Activated CD8-positive, alpha-beta memory T cell treated with anti-CD3 and anti-CD28 coated beads, Interleukin-2, amount 50 U/mL, for 24 hours (primary cell): Measurements from ENCODE around the gene SLC50A1.
A peak's percentile ranks its signal among the peaks of the same experiment; 100 is the strongest.

Experiments used
- DNase-seq: peaks from one replicate; pipeline ENCODE4 v3.0.0-alpha.2; 2020; ENCODE audit errors: extremely low read depth

SLC50A1 gene

GRCh38 chr1:155170101-155170785 lies 34.6 kb downstream of the SLC50A1 start:
- DNase-seq: no peak

- DNase-seq: no peak
Measured at GRCh38 chr1:155170806-155171205, 35.2 kb downstream of the SLC50A1 start.

- no peak for DNase-seq
Measured at GRCh38 chr1:155171836-155172731, 36.4 kb downstream of the SLC50A1 start.

- peak; percentile 92 for DNase-seq
Measured at GRCh38 chr1:155172732-155173477, 37.3 kb downstream of the SLC50A1 start, which contains the start of gene KRTCAP2. TSS of gene KRTCAP2 (minus strand) at chr1:155173304. CDS start at chr1:155173224, 80 bp downstream.

- DNase-seq: no peak
Measured at GRCh38 chr1:155173478-155174323, 38.0 kb downstream of the SLC50A1 start, which contains the start of gene TRIM46. TSS of gene TRIM46 (plus strand) at chr1:155173849. CDS start at chr1:155173967, 118 bp downstream.

GRCh38 chr1:155174324-155175280 lies 39.0 kb downstream of the SLC50A1 start:
- no peak for DNase-seq

- DNase-seq: no peak
Measured at GRCh38 chr1:155175281-155175926, 39.8 kb downstream of the SLC50A1 start.

GRCh38 chr1:155175927-155176371 lies 40.3 kb downstream of the SLC50A1 start:
- DNase-seq: no peak

GRCh38 chr1:155176544-155177071 lies 41.0 kb downstream of the SLC50A1 start:
- peak; percentile 71 for DNase-seq

GRCh38 chr1:155177192-155177917 lies 41.7 kb downstream of the SLC50A1 start:
- no peak for DNase-seq

- DNase-seq: no peak
Measured at GRCh38 chr1:155177918-155178281, 42.2 kb downstream of the SLC50A1 start.

GRCh38 chr1:155178441-155179111 lies 42.9 kb downstream of the SLC50A1 start:
- DNase-seq: no peak

- DNase-seq: no peak
Measured at GRCh38 chr1:155179112-155180031, 43.7 kb downstream of the SLC50A1 start.

- DNase-seq: no peak
Measured at GRCh38 chr1:155181371-155182051, 45.9 kb downstream of the SLC50A1 start.

GRCh38 chr1:155182052-155182550 lies 46.4 kb downstream of the SLC50A1 start:
- no peak for DNase-seq

- DNase-seq: no peak
Measured at GRCh38 chr1:155183775-155184221, 48.1 kb downstream of the SLC50A1 start.
